CD14-positive monocyte (primary cell): Measurements from ENCODE around the gene PSMF1. TPM values are rescaled to one million over a fixed set of nuclear protein-coding genes. Genes with fewer than 3 reads are reported as not detected.

ENCODE experiments used
- DNase-seq, 3 donors: peaks; one replicate each; pipeline ENCODE4 v3.0.0-alpha.2; 2011 to 2022
- H2AFZ ChIP-seq: 2 replicates; pipeline ENCODE4 v1.6.0; 2012; ENCODE audit warnings: mild to moderate bottlenecking, low read depth, low read length, inconsistent platforms; ENCODE audit not compliant: insufficient read depth, poor library complexity, severe bottlenecking
- H3K27ac ChIP-seq, 2 donors: 1 replicate in 1 of 2; 2 replicates in 1 of 2; pipeline ENCODE4 v1.5.1; 2012 to 2013; ENCODE audit warnings: low read length in 2 of 2, control low read depth in 1 of 2, inconsistent platforms in 1 of 2, low read depth in 1 of 2, mild to moderate bottlenecking in 1 of 2
- H3K27me3 ChIP-seq, 2 donors: one replicate each; pipeline versions ENCODE4 v1.6.0 to v1.6.1; 2011 to 2013; ENCODE audit warnings: low read length in 2 of 2; ENCODE audit not compliant: control insufficient read depth in 2 of 2, insufficient read depth in 2 of 2
- H3K36me3 ChIP-seq, 2 donors: replicated peaks in 1 of 2; 1 replicate in 1 of 2; 2 replicates in 1 of 2; pipeline versions ENCODE4 v1.5.1 to v1.6.1; 2012 to 2013; ENCODE audit warnings: low read length in 2 of 2, control low read depth in 1 of 2, inconsistent platforms in 1 of 2, mild to moderate bottlenecking in 1 of 2; ENCODE audit not compliant: insufficient read depth in 2 of 2, control insufficient read depth in 1 of 2
- H3K4me1 ChIP-seq, 2 donors: 1 replicate in 1 of 2; 2 replicates in 1 of 2; pipeline versions ENCODE4 v1.5.1 to v1.6.1; 2012 to 2013; ENCODE audit warnings: low read length in 2 of 2, control low read depth in 1 of 2, inconsistent platforms in 1 of 2, mild to moderate bottlenecking in 1 of 2, moderate library complexity in 1 of 2; ENCODE audit not compliant: insufficient read depth in 2 of 2, control insufficient read depth in 1 of 2
- H3K4me2 ChIP-seq: replicated peaks from 2 replicates; pipeline ENCODE3; 2012; ENCODE audit warnings: low read length, moderate library complexity, mild to moderate bottlenecking; ENCODE audit not compliant: poor library complexity, severe bottlenecking; ENCODE audit errors: extremely low read depth
- H3K4me3 ChIP-seq, 3 experiments: fragments of 200-600 bp in 1 of 3; sonication (generic) in 1 of 3; replicated peaks in 1 of 3; 1 replicate in 2 of 3; 2 replicates in 1 of 3; pipeline ENCODE4 v1.5.1; 2011 to 2013; ENCODE audit warnings: low read length in 3 of 3, mild to moderate bottlenecking in 3 of 3, control low read depth in 2 of 3, low read depth in 2 of 3, inconsistent platforms in 1 of 3, moderate library complexity in 1 of 3
- H3K79me2 ChIP-seq: 2 replicates; pipeline ENCODE4 v1.6.0; 2012; ENCODE audit warnings: mild to moderate bottlenecking, control low read depth, inconsistent platforms, low read length, moderate library complexity; ENCODE audit not compliant: insufficient read depth
- H3K9ac ChIP-seq: 2 replicates; pipeline ENCODE4 v1.6.0; 2017; ENCODE audit warnings: low read length, mild to moderate bottlenecking; ENCODE audit not compliant: insufficient read depth, poor library complexity, severe bottlenecking
- H3K9me3 ChIP-seq, 2 donors: replicated peaks in 1 of 2; 1 replicate in 1 of 2; 2 replicates in 1 of 2; pipeline versions ENCODE4 v1.5.1 to v1.6.1; 2012 to 2013; ENCODE audit warnings: low read length in 2 of 2, control low read depth in 1 of 2; ENCODE audit not compliant: control insufficient read depth in 1 of 2, insufficient read depth in 1 of 2
- H4K20me1 ChIP-seq: 2 replicates; pipeline ENCODE4 v1.6.0; 2012; ENCODE audit warnings: mild to moderate bottlenecking, low read length, control low read depth, moderate library complexity; ENCODE audit not compliant: insufficient read depth
- H3K27ac Mint-ChIP-seq, 7 donors: one replicate each; pipeline ENCODE4 v1.8.0; 2020; ENCODE audit warnings: mild to moderate bottlenecking in 7 of 7, mixed read lengths in 7 of 7, moderate library complexity in 6 of 7, inconsistent platforms in 2 of 7
- H3K27me3 Mint-ChIP-seq, 3 donors: one replicate each; pipeline ENCODE4 v1.8.0; 2021 to 2022; ENCODE audit warnings: low read depth in 3 of 3, mild to moderate bottlenecking in 3 of 3, mixed read lengths in 3 of 3, moderate library complexity in 3 of 3, inconsistent platforms in 1 of 3
- H3K36me3 Mint-ChIP-seq, 2 donors: one replicate each; pipeline ENCODE4 v1.8.0; 2020; ENCODE audit warnings: mixed read lengths in 2 of 2, inconsistent platforms in 1 of 2, mild to moderate bottlenecking in 1 of 2
- H3K4me1 Mint-ChIP-seq: one replicate; pipeline ENCODE4 v1.8.0; 2020; ENCODE audit warnings: mild to moderate bottlenecking, mixed read lengths
- H3K4me3 Mint-ChIP-seq, 2 donors: one replicate each; pipeline ENCODE4 v1.8.0; 2020; ENCODE audit warnings: mild to moderate bottlenecking in 2 of 2, mixed read lengths in 2 of 2, moderate library complexity in 1 of 2
- H3K9me3 Mint-ChIP-seq, 7 donors: one replicate each; pipeline ENCODE4 v1.8.0; 2020 to 2022; ENCODE audit warnings: mixed read lengths in 7 of 7, mild to moderate bottlenecking in 6 of 7, moderate library complexity in 6 of 7, inconsistent platforms in 2 of 7
- CTCF ChIP-seq: fragments of 200-600 bp; IDR thresholded peaks from one replicate; pipeline ENCODE4 v1.8.0; 2022; ENCODE audit warnings: antibody characterized with exemption, mild to moderate bottlenecking
- WGBS: methylation state at CpG from one replicate; pipeline ENCODE4 v1.1.5; 2013; ENCODE audit warnings: missing lambda C conversion rate; ENCODE audit not compliant: insufficient coverage; 5-methylcytosine and 5-hydroxymethylcytosine counted together
- intact Hi-C, 2 donors: fragments of 100-400 bp; cut with micrococcal nuclease; formaldehyde crosslinking; loops; one replicate each; pipeline versions ENCODE4 v1.15.0 to v1.15.1; 2023
- polyA plus RNA-seq, 3 donors: library from polyadenylated mRNA; depleted of rRNA in 1 of 3; unstranded in 2 of 3; stranded (reverse) in 1 of 3; fragments of 300-500 nt in 2 of 3; fragments of >200 nt in 1 of 3; fragmentation: Illumina TruSeq in 2 of 3; gene quantifications; 1 replicate in 2 of 3; 2 replicates in 1 of 3; pipeline ENCODE4 v1.2.3, GENCODE V29; 2012 to 2021

Gene PSMF1
- polyA plus RNA-seq, 3 donors, result 103 to 349 (median 138) TPM

- Mint-ChIP-seq H3K27ac (no peak overlapping the region), H3K4me1 (peaks cover 7% of the 10 kb centered on the region), H3K4me3 (no peak overlapping the region), H3K36me3 (peaks cover 70 to 78% of the 10 kb centered on the region in 2 donors), H3K27me3 (peaks cover 0 to 3% (median 0%) of the 10 kb centered on the region in 3 donors), H3K9me3 (peaks cover 0 to 3% (median 0%) of the 10 kb centered on the region in 7 donors)
- Histone ChIP-seq H4K20me1 (peaks cover 34% of the 10 kb centered on the region), H3K9me3 (no peaks in the 10 kb centered on the region), H3K79me2 (no peaks in the 10 kb centered on the region), H3K27ac (no peak overlapping the region), H2AFZ (no peak overlapping the region), H3K36me3 (peaks cover 65 to 81% of the 10 kb centered on the region in 2 donors), H3K4me1 (no peaks in the 10 kb centered on the region), H3K4me3 (no peak overlapping the region), H3K27me3 (no peaks in the 10 kb centered on the region), H3K9ac (no peak overlapping the region), H3K4me2 (no peak overlapping the region)
- intact Hi-C loops, result no loop called here
- TF ChIP-seq CTCF, result no peak
- DNase-seq, result no peak
- WGBS, result 97% methylated on average over 10 of the region's 12 CpGs
These were observed 42.6 kb downstream of the PSMF1 start for GRCh38 chr20:1160991-1161390.

- Mint-ChIP-seq H3K4me3 (no peak overlapping the region), H3K4me1 (peaks cover 7% of the 10 kb centered on the region), H3K36me3 (peaks cover 73 to 80% of the 10 kb centered on the region in 2 donors), H3K27me3 (peaks cover 0 to 2% (median 0%) of the 10 kb centered on the region in 3 donors), H3K27ac (peak overlapping the region in 1 of 7 donors; percentile 31), H3K9me3 (peaks cover 0 to 3% (median 0%) of the 10 kb centered on the region in 7 donors)
- WGBS, result no CpG with 5 or more reads among the region's 6 CpGs
- H3K9ac ChIP-seq, result no peak overlapping the region
- intact Hi-C loops, result no loop called here
- no peak for DNase-seq
- no peak overlapping the region for H2AFZ ChIP-seq
- H3K9me3 ChIP-seq, result no peaks in the 10 kb centered on the region
- peaks cover 35% of the 10 kb centered on the region for H4K20me1 ChIP-seq
- H3K79me2 ChIP-seq, result no peaks in the 10 kb centered on the region
- peaks cover 84 to 87% of the 10 kb centered on the region in 2 donors for H3K36me3 ChIP-seq
- no peak for TF ChIP-seq CTCF
- H3K4me2 ChIP-seq, result no peak overlapping the region
- H3K27me3 ChIP-seq, result no peaks in the 10 kb centered on the region
- no peaks in the 10 kb centered on the region for H3K4me1 ChIP-seq
- no peak overlapping the region for H3K4me3 ChIP-seq
- no peak overlapping the region for H3K27ac ChIP-seq
These were observed 44.7 kb downstream of the PSMF1 start for GRCh38 chr20:1163105-1163504.
